Transverse colon (tissue), 4 donors: ENCODE measurements around the gene FOS.

ENCODE experiments used
- EP300 ChIP-seq: sonication (generic); formaldehyde crosslinking; IDR thresholded peaks from one replicate; pipeline ENCODE4 v1.6.1; 2017; ENCODE audit warnings: antibody characterized with exemption, low read depth
- POLR2A ChIP-seq: fragments of 450-650 bp; IDR thresholded peaks from one replicate; pipeline ENCODE4 v1.6.1; 2016; ENCODE audit warnings: antibody characterized with exemption, mild to moderate bottlenecking, moderate library complexity
- POLR2AphosphoS5 ChIP-seq, 3 donors: sonication (generic); formaldehyde crosslinking; IDR thresholded peaks; one replicate each; pipeline ENCODE4 v1.6.1; 2016; ENCODE audit warnings: antibody characterized with exemption in 3 of 3
- TF ChIP-seq, protein P1 (sequence below), 5 experiments: fragments of 200-600 bp in 3 of 5; fragments of 450-650 bp in 2 of 5; sonication (generic) in 3 of 5; IDR thresholded peaks; 1 replicate in 2 of 5; 2 replicates in 3 of 5; pipeline ENCODE4 v1.5.1; 2016 to 2017; ENCODE audit warnings: antibody characterized with exemption in 5 of 5, inconsistent platforms in 3 of 5, mild to moderate bottlenecking in 2 of 5, moderate library complexity in 1 of 5

DNA sequence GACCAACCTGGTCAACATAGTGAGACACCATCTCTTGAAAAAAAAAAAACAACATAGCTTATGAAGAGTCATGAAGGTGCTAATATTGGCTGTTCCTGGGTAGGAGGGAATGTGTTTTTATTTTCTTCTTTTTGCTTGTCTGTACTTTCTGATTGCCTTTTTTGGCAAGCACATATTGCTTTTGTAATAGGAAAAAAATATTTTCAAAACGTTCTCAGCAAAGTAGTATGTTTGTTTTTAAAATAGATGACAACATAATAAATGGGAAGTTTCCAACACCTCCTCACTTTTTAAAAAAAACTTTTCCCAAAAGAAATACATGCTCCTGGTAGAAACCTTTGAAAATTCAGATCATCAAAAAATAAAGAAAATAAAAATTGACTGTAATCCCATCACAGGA is 20.9 kb downstream of the FOS start:
- TF ChIP-seq, protein P1, sequence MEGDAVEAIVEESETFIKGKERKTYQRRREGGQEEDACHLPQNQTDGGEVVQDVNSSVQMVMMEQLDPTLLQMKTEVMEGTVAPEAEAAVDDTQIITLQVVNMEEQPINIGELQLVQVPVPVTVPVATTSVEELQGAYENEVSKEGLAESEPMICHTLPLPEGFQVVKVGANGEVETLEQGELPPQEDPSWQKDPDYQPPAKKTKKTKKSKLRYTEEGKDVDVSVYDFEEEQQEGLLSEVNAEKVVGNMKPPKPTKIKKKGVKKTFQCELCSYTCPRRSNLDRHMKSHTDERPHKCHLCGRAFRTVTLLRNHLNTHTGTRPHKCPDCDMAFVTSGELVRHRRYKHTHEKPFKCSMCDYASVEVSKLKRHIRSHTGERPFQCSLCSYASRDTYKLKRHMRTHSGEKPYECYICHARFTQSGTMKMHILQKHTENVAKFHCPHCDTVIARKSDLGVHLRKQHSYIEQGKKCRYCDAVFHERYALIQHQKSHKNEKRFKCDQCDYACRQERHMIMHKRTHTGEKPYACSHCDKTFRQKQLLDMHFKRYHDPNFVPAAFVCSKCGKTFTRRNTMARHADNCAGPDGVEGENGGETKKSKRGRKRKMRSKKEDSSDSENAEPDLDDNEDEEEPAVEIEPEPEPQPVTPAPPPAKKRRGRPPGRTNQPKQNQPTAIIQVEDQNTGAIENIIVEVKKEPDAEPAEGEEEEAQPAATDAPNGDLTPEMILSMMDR (IDR thresholded peaks at IDR 0.05) = no peak
- no peak for TF ChIP-seq POLR2AphosphoS5 (IDR thresholded peaks at IDR 0.05)
- no peak for TF ChIP-seq POLR2A
- TF ChIP-seq EP300 = no peak
